AG10803 (cell line): ENCODE measurements around the gene KAZALD1.

ENCODE experiments used
- DNase-seq: peaks from one replicate; pipeline ENCODE4 v3.0.0; 2010; ENCODE audit warnings: low read depth
- H3K4me3 ChIP-seq: 2 replicates; pipeline ENCODE4 v1.5.1; 2011; ENCODE audit warnings: mild to moderate bottlenecking, low read length, control low read depth
- TF ChIP-seq, protein P1 (sequence below): conservative IDR thresholded peaks from 2 replicates; pipeline ENCODE4 v1.5.1; 2011; ENCODE audit warnings: mild to moderate bottlenecking, low read length, control low read depth, inconsistent platforms

Gene KAZALD1

DNA sequence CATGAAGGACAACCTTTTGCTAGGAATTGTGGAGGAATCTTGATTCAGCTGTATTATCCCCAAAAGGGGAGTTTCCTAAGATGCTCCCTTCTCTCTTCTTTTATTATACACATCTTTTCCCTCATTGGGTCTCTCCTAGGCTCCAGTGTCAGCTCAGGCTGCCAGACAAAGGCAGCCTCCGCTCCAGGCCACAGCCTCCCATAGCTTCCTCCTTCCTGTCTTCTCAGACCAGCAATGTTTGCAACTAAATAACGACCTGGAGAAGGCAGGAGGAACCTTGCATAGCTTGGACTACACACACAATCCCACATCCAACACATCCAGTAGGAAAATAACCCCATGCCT is 18.5 kb upstream of the KAZALD1 start:
- TF ChIP-seq, protein P1, sequence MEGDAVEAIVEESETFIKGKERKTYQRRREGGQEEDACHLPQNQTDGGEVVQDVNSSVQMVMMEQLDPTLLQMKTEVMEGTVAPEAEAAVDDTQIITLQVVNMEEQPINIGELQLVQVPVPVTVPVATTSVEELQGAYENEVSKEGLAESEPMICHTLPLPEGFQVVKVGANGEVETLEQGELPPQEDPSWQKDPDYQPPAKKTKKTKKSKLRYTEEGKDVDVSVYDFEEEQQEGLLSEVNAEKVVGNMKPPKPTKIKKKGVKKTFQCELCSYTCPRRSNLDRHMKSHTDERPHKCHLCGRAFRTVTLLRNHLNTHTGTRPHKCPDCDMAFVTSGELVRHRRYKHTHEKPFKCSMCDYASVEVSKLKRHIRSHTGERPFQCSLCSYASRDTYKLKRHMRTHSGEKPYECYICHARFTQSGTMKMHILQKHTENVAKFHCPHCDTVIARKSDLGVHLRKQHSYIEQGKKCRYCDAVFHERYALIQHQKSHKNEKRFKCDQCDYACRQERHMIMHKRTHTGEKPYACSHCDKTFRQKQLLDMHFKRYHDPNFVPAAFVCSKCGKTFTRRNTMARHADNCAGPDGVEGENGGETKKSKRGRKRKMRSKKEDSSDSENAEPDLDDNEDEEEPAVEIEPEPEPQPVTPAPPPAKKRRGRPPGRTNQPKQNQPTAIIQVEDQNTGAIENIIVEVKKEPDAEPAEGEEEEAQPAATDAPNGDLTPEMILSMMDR: no peak
- no peak for DNase-seq

DNA sequence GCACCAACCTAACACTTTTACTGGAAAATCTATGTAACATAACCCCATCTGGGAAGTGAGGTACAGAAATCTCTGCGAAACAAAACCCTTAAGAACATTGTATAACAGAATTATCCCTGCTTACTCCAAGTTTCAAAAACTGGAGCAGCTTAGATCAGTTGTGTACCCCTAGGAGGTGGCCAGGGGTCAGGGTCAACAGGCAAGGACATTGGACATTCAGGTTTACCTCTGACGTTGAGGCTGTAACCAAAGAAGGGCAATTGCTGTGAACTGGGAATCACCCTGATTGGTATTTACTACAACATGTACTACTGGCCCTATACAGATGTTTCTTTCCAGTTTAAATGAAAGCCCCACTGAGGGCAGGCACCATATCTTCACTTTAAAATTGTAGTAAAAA is 17.7 kb upstream of the KAZALD1 start:
- no peak for DNase-seq
- TF ChIP-seq, protein P1: no peak
- H3K4me3 ChIP-seq: no peak overlapping the region

More for the DNA sequence above, 18.5 kb upstream of the KAZALD1 start:
- peak overlapping the region; percentile 69 for H3K4me3 ChIP-seq

DNA sequence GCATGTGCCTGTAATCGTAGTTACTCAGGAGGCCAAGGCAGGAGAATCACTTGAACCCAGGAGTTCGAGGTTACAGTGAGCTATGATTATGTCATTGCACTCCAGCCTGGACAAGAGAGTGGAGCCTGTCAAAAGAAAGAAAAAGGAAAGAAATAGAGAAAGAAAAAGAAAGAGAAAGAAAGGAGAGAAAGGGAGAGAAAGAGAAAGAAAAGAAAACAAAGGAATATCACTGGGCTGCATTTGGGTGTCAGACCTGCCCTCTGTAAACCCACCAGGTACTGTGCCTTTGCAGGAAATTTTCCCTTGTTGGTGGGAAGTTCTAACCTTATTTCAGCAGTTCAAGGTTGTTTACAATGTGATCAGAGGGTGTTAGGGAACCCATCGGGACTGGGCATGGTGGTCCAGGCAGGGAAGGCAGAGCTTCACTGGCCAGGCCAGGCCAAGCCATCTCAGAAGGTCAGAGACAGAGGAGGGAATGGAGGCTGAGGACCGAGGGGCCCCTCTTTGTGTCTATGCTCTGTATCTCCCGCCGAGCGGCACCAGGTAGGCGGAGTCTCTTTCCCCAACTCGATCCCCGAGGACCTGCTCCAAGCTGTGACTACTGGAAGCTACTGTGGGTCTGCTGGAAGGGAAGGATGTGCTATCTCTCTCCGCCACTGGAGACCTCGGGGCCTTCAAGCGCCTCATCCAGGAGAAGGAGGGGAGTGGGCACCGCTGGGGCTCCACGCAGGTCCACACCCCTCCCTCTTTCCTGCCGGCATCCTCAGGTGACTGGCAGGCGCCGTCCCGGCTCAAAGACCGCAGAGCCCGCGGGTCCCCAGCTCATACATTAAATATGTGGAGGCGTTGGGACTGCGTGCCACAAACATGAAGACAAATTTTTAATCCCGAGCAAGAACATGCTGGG is 15.2 kb upstream of the KAZALD1 start:
- no peak for DNase-seq
- no peak overlapping the region for H3K4me3 ChIP-seq
- TF ChIP-seq, protein P1: no peak

DNA sequence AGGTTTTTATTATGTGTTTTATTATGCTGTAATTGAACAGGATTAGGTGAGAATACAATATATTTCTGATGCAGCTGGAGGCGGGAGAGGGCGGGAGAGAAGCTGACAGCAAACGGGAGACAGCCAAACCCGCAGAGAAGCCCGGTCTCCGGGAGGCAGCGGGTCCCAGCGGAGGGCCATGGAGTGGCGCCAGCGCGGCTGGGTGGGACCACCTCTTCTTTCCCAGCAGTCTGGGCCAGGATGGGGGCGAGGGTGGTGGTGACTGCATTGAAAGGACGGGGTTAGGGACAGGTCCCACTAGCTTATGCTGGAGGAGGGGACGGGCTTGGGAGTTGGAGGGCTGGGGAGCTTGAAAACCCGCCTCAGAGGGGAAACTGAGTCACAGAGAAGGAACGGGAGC is 14.5 kb upstream of the KAZALD1 start:
- DNase-seq: no peak
- H3K4me3 ChIP-seq: no peak overlapping the region
- TF ChIP-seq, protein P1: no peak

DNA sequence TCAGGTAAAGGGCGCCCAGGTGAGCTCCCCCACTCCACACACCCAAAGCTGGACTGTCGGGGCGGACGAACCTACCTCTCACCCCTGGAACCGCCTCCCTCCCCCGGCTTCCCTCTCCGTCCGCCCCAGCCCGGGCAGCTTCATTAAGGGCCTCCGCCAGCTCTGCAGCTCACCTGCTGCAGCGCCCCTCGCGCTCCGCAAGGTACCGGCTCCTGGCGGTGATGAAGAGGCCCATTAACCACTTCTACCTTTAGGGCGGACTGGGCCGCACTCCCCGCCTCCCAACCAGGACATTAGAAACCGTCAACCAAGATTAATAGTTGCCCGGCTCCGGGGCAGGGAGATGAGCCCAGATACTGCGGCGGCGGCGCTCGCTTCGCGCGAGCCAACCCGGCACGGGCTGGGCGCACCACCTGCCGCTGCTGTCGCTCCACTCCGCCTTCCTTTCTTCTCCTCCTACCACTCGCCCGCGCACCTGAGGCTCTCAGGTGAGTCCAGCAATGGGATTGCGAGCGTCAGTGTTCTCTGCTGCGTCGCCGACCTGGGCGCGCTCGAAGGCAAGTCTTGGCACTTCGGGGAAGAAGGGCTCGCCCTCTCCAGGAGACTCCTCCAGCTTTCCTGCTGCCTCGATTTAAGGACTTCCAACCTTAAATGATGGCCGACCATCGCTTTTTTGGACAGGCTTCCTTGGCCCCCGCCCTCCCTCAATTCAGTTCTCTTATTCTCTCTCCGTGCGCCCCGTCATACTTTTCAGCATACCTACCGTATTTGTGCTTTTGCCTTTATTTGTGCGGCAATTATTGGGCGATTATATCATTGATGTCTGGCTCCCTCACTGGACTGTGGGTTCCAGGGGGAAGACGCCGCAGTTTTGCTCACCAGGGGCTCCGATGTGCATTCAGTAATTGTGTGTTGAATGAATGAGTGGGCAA is 13.6 kb upstream of the KAZALD1 start:
- TF ChIP-seq, protein P1: no peak
- no peak overlapping the region for H3K4me3 ChIP-seq
- no peak for DNase-seq

DNA sequence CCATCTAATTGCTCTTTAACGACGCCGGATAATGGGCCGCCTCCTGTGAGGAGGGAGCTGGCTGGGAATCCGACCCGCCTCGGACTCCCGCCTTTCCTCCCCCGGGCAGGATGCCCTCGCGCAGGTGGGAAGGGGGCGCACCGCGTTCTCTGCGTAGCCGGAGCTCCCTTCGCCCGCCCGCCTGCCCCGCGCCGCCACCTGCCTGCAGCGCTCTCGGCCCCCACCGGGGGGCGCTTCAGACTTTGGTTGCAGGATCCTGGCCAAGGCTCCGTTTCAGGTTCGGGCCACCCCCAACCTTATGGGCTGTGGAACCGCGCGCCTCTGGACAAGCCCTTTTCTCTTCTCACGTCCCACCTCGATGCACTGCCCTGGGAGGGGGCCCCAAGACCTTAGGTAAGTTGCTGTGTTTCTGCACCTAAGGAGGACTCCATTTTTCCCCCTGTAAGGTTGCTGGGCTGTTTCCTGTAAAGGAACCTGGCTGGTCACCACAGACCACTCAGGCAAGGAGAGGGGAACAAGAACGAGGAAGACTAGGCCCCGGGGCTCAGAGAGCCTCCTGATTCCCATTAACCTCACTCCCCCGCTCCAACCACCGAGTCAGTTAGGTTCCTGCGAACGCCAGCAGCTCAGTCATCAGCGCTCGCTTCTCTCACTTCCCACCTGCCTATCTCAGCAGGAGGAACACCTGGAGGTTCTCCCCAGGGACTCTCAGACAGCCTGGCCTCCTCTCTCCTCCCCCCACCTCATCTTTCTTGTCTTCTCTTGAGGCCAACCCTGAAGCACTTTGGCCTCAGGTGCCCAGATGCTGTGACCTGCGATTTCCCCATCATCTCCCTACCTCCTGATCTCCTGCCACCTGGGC is 11.3 kb upstream of the KAZALD1 start:
- H3K4me3 ChIP-seq: peak overlapping the region; percentile 39

More for the DNA sequence above, 11.3 kb upstream of the KAZALD1 start:
- DNase-seq: peak; percentile 34
- TF ChIP-seq, protein P1: peak; percentile 63
